GM12801 (cell line): ENCODE data around the gene KCNH1.

Experiments
- TF ChIP-seq, protein P1 (sequence below): IDR thresholded peaks from one replicate; pipeline ENCODE4 v1.5.1; 2011; ENCODE audit warnings: control low read depth; ENCODE audit not compliant: insufficient read length; ENCODE audit errors: extremely low read depth

The KCNH1 gene

GRCh38 chr1:210654176-210654981 is 479.6 kb downstream of the KCNH1 start:
- TF ChIP-seq, protein P1, sequence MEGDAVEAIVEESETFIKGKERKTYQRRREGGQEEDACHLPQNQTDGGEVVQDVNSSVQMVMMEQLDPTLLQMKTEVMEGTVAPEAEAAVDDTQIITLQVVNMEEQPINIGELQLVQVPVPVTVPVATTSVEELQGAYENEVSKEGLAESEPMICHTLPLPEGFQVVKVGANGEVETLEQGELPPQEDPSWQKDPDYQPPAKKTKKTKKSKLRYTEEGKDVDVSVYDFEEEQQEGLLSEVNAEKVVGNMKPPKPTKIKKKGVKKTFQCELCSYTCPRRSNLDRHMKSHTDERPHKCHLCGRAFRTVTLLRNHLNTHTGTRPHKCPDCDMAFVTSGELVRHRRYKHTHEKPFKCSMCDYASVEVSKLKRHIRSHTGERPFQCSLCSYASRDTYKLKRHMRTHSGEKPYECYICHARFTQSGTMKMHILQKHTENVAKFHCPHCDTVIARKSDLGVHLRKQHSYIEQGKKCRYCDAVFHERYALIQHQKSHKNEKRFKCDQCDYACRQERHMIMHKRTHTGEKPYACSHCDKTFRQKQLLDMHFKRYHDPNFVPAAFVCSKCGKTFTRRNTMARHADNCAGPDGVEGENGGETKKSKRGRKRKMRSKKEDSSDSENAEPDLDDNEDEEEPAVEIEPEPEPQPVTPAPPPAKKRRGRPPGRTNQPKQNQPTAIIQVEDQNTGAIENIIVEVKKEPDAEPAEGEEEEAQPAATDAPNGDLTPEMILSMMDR = no peak

DNA sequence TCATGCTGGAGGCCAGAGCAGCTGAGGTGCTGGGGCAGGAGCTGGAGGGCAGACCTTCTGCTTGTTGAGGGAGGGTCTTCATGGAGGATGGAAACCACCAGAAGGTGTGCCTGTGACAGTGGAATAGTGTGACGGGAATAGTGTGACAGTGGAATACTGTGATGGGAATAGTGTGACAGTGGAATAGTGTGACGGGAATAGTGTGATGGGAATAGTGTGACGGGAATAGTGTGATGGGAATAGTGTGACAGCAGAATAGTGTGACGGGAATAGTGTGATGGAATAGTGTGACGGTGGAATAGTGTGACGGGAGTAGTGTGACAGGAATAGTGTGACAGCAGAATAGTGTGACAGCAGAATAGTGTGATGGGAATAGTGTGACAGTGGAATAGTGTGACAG is 480.2 kb downstream of the KCNH1 start:
- TF ChIP-seq, protein P1 = no peak

DNA sequence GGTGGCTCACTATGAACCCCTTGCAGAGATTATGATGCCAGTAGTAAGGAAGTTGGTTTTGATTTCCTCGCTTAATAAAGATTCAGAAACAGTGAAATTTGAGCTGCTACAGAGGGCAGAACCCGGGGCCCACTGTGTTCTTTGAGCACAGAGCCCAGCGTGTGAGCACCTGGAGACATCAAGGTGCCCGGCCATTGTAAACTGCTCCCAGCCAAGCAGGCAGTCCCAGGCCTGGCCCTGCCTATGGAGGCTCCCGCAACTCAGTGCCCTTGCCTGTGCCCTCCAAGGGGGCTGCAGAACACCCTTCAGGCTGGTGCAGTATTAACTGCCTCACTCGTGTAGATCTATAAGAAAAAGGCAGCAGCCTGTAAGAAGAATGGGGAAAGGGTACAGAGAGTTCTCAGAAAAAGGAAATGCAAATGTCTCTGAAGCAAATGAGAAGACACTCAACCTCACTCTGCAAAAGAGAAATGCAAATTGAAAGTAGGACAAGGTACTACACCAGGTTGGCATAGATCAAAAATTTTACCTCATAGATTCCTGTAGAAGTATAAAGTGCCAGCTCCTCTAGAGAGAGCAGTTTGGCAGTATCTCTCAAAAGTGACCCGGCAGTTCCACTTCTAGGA is 481.5 kb downstream of the KCNH1 start:
- TF ChIP-seq, protein P1 = no peak

DNA sequence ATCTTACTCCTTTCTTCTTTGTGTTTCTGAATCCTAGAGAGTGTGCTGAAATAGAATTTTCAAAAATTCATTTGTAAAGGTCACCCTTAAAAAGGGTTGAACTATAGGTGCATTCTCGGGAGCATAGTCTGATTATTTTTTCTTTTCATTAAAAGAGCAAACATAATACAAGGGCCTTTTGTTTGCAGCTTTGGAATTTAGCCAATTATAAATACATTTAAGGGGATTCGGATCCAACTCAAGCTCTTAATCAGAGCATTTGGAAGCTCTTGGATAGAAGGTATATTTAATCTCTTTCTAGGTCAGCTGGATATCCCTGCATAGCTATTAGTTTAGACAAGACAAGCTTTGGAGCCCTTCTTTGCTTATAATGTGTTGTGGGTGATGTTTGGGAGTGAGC is 483.5 kb downstream of the KCNH1 start:
- TF ChIP-seq, protein P1 = no peak

- TF ChIP-seq, protein P1 = no peak
These were observed 485.2 kb downstream of the KCNH1 start for GRCh38 chr1:210648588-210649269.

- TF ChIP-seq, protein P1 = no peak
These were observed 486.3 kb downstream of the KCNH1 start for GRCh38 chr1:210647406-210648333.
